H9 (cell line): ENCODE measurements around the gene ACTRT3. TPM values are rescaled to one million over a fixed set of nuclear protein-coding genes. Genes with fewer than 3 reads are reported as not detected.

Experiments used
- DNase-seq: peaks from one replicate; pipeline ENCODE4 v3.0.0-alpha.2; 2017
- H2AFZ ChIP-seq: one replicate; pipeline ENCODE4 v1.6.1; 2013; ENCODE audit warnings: mild to moderate bottlenecking, low read length, control low read depth, moderate library complexity
- H2AK5ac ChIP-seq: 2 replicates; pipeline ENCODE4 v1.6.1; 2013; ENCODE audit warnings: low read length, control low read depth, mixed read lengths; ENCODE audit not compliant: insufficient read length
- H2BK120ac ChIP-seq: one replicate; pipeline ENCODE4 v1.6.1; 2013; ENCODE audit warnings: low read depth, mild to moderate bottlenecking, low read length, control low read depth, inconsistent platforms; ENCODE audit not compliant: poor library complexity, severe bottlenecking
- H2BK12ac ChIP-seq: 2 replicates; pipeline ENCODE4 v1.6.1; 2013; ENCODE audit warnings: low read length, control low read depth, mixed read lengths, low read depth; ENCODE audit not compliant: insufficient read length
- H2BK15ac ChIP-seq: 2 replicates; pipeline ENCODE4 v1.6.1; 2013; ENCODE audit warnings: low read depth, low read length, control low read depth
- H2BK20ac ChIP-seq: one replicate; pipeline ENCODE4 v1.6.1; 2013; ENCODE audit warnings: low read depth, mild to moderate bottlenecking, low read length, control low read depth, inconsistent platforms; ENCODE audit not compliant: poor library complexity, severe bottlenecking
- H2BK5ac ChIP-seq: 2 replicates; pipeline ENCODE4 v1.6.1; 2013; ENCODE audit warnings: low read length, control low read depth, mixed read lengths; ENCODE audit not compliant: insufficient read length
- H3K14ac ChIP-seq: 2 replicates; pipeline ENCODE4 v1.6.1; 2013; ENCODE audit warnings: low read length, control low read depth; ENCODE audit not compliant: insufficient read depth
- H3K18ac ChIP-seq: 2 replicates; pipeline ENCODE4 v1.6.1; 2013; ENCODE audit warnings: low read depth, mild to moderate bottlenecking, mixed read lengths, low read length, control low read depth; ENCODE audit not compliant: insufficient read length
- H3K23ac ChIP-seq: 2 replicates; pipeline ENCODE4 v1.6.1; 2013; ENCODE audit warnings: low read length, control low read depth, mixed read lengths, low read depth; ENCODE audit not compliant: insufficient read length
- H3K23me2 ChIP-seq: 2 replicates; pipeline ENCODE4 v1.6.1; 2013; ENCODE audit warnings: low read depth, mild to moderate bottlenecking, mixed read lengths, low read length, control low read depth; ENCODE audit not compliant: insufficient read length, poor library complexity, severe bottlenecking
- H3K27ac ChIP-seq: 2 replicates; pipeline ENCODE4 v1.5.1; 2013; ENCODE audit warnings: low read length, control low read depth, mixed read lengths, low read depth; ENCODE audit not compliant: insufficient read length
- H3K27me3 ChIP-seq: 2 replicates; pipeline ENCODE4 v1.6.1; 2013; ENCODE audit warnings: low read length, control low read depth, inconsistent platforms; ENCODE audit not compliant: insufficient read depth
- H3K4ac ChIP-seq: 2 replicates; pipeline ENCODE4 v1.6.1; 2013; ENCODE audit warnings: low read depth, mild to moderate bottlenecking, control low read depth, inconsistent platforms, low read length, moderate library complexity
- H3K4me1 ChIP-seq: 2 replicates; pipeline ENCODE4 v1.6.1; 2013; ENCODE audit warnings: low read length, control low read depth, inconsistent platforms; ENCODE audit not compliant: insufficient read depth
- H3K4me2 ChIP-seq: 2 replicates; pipeline ENCODE4 v1.6.1; 2013; ENCODE audit warnings: low read length, control low read depth, mixed read lengths; ENCODE audit not compliant: insufficient read length, insufficient read depth
- H3K56ac ChIP-seq: 2 replicates; pipeline ENCODE4 v1.6.1; 2013; ENCODE audit warnings: low read depth, mild to moderate bottlenecking, mixed read lengths, low read length, control low read depth; ENCODE audit not compliant: insufficient read length
- H3K79me1 ChIP-seq: 2 replicates; pipeline ENCODE4 v1.6.1; 2013; ENCODE audit warnings: low read depth, mild to moderate bottlenecking, moderate library complexity, low read length, control low read depth, inconsistent platforms; ENCODE audit not compliant: insufficient read depth, poor library complexity, severe bottlenecking
- H3K79me2 ChIP-seq: 2 replicates; pipeline ENCODE4 v1.6.1; 2013; ENCODE audit warnings: low read length, control low read depth, inconsistent platforms; ENCODE audit not compliant: insufficient read depth
- H3K9ac ChIP-seq: 2 replicates; pipeline ENCODE4 v1.6.1; 2013; ENCODE audit warnings: low read length, control low read depth, mixed read lengths; ENCODE audit not compliant: insufficient read length; ENCODE audit errors: extremely low read depth
- H3K9me3 ChIP-seq: one replicate; pipeline ENCODE4 v1.6.1; 2013; ENCODE audit warnings: low read depth, low read length, inconsistent platforms; ENCODE audit not compliant: control insufficient read depth
- H3T11ph ChIP-seq: one replicate; pipeline ENCODE4 v1.6.1; 2013; ENCODE audit warnings: mild to moderate bottlenecking, low read length, control low read depth, inconsistent platforms
- H4K20me1 ChIP-seq: one replicate; pipeline ENCODE4 v1.6.1; 2013; ENCODE audit not compliant: control insufficient read depth, insufficient read length, insufficient read depth
- H4K5ac ChIP-seq: 2 replicates; pipeline ENCODE4 v1.6.1; 2013; ENCODE audit warnings: low read depth, mild to moderate bottlenecking, mixed read lengths, low read length, control low read depth; ENCODE audit not compliant: insufficient read length
- H4K8ac ChIP-seq: replicated peaks from 2 replicates; pipeline ENCODE4 v1.6.1; 2013; ENCODE audit warnings: low read length, control low read depth, mixed read lengths, low read depth; ENCODE audit not compliant: insufficient read length
- H4K91ac ChIP-seq: 2 replicates; pipeline ENCODE4 v1.6.1; 2013; ENCODE audit warnings: low read depth, mild to moderate bottlenecking, moderate library complexity, mixed read lengths, low read length, control low read depth; ENCODE audit not compliant: insufficient read length
- H3K27ac Mint-ChIP-seq, 3 experiments: 2 replicates in 2 of 3; 3 replicates in 1 of 3; pipeline ENCODE4 v1.8.0; 2020 to 2021; ENCODE audit warnings: mixed read lengths in 3 of 3, mild to moderate bottlenecking in 1 of 3, moderate library complexity in 1 of 3
- H3K27me3 Mint-ChIP-seq: 2 replicates; pipeline ENCODE4 v1.8.0; 2021; ENCODE audit warnings: low read depth, mild to moderate bottlenecking, moderate library complexity, mixed read lengths
- H3K36me3 Mint-ChIP-seq, 3 experiments: 2 replicates in 2 of 3; 3 replicates in 1 of 3; pipeline ENCODE4 v1.8.0; 2020 to 2021; ENCODE audit warnings: low read depth in 3 of 3, mixed read lengths in 3 of 3; ENCODE audit not compliant: insufficient read depth in 1 of 3
- H3K4me1 Mint-ChIP-seq, 2 experiments: 2 replicates each; pipeline ENCODE4 v1.8.0; 2020; ENCODE audit warnings: mixed read lengths in 2 of 2
- H3K4me3 Mint-ChIP-seq, 2 experiments: 2 replicates in 1 of 2; 3 replicates in 1 of 2; pipeline ENCODE4 v1.8.0; 2020 to 2021; ENCODE audit warnings: mild to moderate bottlenecking in 2 of 2, mixed read lengths in 2 of 2, moderate library complexity in 1 of 2
- H3K9me3 Mint-ChIP-seq, 2 experiments: 2 replicates in 1 of 2; 3 replicates in 1 of 2; pipeline ENCODE4 v1.8.0; 2020; ENCODE audit warnings: mild to moderate bottlenecking in 2 of 2, mixed read lengths in 2 of 2, moderate library complexity in 1 of 2
- WGBS: extraction: QIAGEN DNeasy Blood & Tissue Kit; methylation state at CpG from one replicate; pipeline ENCODE4 v1.1.7; 2013; ENCODE audit warnings: missing lambda C conversion rate, low lambda C conversion rate, mixed read lengths; ENCODE audit not compliant: insufficient read length; ENCODE audit errors: extremely low coverage; 5-methylcytosine and 5-hydroxymethylcytosine counted together
- total RNA-seq: library from RNA; stranded (reverse); gene quantifications from 2 replicates; pipeline ENCODE4 v1.2.1, GENCODE V29; 2021
- TF ChIP-seq, protein P1 (sequence below): fragments of 200-600 bp; sonication (generic); conservative IDR thresholded peaks from 3 replicates; pipeline ENCODE4 v1.8.0; 2021; ENCODE audit warnings: antibody characterized with exemption, mild to moderate bottlenecking

The ACTRT3 gene
- total RNA-seq, 1 experiment from 2014 or later = 5.9 TPM

DNA sequence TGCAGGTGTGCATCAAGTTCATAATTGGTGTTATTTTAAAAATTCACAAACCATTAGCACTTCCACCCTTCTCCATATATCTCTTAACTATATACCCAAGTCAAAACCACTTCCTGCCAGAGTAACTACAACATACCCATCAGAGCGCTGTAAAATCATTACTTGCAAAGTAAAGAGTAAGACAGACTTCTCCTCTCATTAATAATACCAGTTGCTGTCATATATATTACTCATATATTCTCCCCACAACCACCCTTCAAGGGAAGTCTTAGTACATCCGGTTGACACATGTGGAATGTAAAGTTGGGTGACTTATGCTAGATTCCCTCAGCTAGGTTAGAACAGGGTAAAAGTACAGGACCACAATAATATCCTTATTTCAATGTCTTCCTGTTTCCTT is 10.1 kb downstream of the ACTRT3 start:
- H3K18ac ChIP-seq = no peak overlapping the region
- Mint-ChIP-seq H3K27me3 (no peaks in the 10 kb centered on the region; the same call in 1 of the 2 replicates), H3K36me3 (peaks cover 0 to 3% (median 2%) of the 10 kb centered on the region in 3 experiments; a peak in 3 of 7 replicates), H3K4me1 (peaks cover 0 to 2% of the 10 kb centered on the region in 2 experiments; a peak in 1 of 4 replicates), H3K9me3 (peaks cover 10% of the 10 kb centered on the region in 2 experiments; a peak in 3 of 5 replicates), H3K4me3 (no peak overlapping the region), H3K27ac (no peak overlapping the region)
- no peak overlapping the region for H4K5ac ChIP-seq
- no peak overlapping the region for H3K23ac ChIP-seq
- H3K27ac ChIP-seq = no peak overlapping the region
- H3K79me1 ChIP-seq = no peaks in the 10 kb centered on the region
- H3K23me2 ChIP-seq = peaks cover 2% of the 10 kb centered on the region
- H2AFZ ChIP-seq = no peak overlapping the region
- H3K4ac ChIP-seq = no peak overlapping the region
- no peaks in the 10 kb centered on the region for H3K79me2 ChIP-seq
- no peak overlapping the region for H2BK5ac ChIP-seq
- no peaks in the 10 kb centered on the region for H4K20me1 ChIP-seq
- H3K56ac ChIP-seq = no peak overlapping the region
- H2AK5ac ChIP-seq = no peak overlapping the region
- no peaks in the 10 kb centered on the region for H3K4me1 ChIP-seq
- no peak overlapping the region for H3T11ph ChIP-seq
- H3K4me2 ChIP-seq = no peak overlapping the region
- no peak overlapping the region for H2BK120ac ChIP-seq
- no peak overlapping the region for H2BK20ac ChIP-seq
- no peak for DNase-seq
- no peak overlapping the region for H3K9ac ChIP-seq
- no peak overlapping the region for H4K8ac ChIP-seq
- H3K27me3 ChIP-seq = no peaks in the 10 kb centered on the region
- TF ChIP-seq, protein P1, sequence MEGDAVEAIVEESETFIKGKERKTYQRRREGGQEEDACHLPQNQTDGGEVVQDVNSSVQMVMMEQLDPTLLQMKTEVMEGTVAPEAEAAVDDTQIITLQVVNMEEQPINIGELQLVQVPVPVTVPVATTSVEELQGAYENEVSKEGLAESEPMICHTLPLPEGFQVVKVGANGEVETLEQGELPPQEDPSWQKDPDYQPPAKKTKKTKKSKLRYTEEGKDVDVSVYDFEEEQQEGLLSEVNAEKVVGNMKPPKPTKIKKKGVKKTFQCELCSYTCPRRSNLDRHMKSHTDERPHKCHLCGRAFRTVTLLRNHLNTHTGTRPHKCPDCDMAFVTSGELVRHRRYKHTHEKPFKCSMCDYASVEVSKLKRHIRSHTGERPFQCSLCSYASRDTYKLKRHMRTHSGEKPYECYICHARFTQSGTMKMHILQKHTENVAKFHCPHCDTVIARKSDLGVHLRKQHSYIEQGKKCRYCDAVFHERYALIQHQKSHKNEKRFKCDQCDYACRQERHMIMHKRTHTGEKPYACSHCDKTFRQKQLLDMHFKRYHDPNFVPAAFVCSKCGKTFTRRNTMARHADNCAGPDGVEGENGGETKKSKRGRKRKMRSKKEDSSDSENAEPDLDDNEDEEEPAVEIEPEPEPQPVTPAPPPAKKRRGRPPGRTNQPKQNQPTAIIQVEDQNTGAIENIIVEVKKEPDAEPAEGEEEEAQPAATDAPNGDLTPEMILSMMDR = no peak
- H3K14ac ChIP-seq = no peak overlapping the region
- no peak overlapping the region for H2BK12ac ChIP-seq
- WGBS = no CpG with 5 or more reads among the region's 2 CpGs
- H4K91ac ChIP-seq = no peak overlapping the region
- no peaks in the 10 kb centered on the region for H3K9me3 ChIP-seq
- H2BK15ac ChIP-seq = no peak overlapping the region
